WTC11 (cell line): ENCODE results near the gene CASKIN2. TPM values are rescaled to one million over a fixed set of nuclear protein-coding genes. Genes with fewer than 3 reads are reported as not detected.

Source experiments
- ATAC-seq: fragments of 200-7000 bp; cut with Tn5 transposase; 2 replicates; pipeline ENCODE4 v1.10.0; 2021; ENCODE audit warnings: mild to moderate bottlenecking, moderate library complexity
- CTCF ChIA-PET: fragments of 300-600 bp; sonication (Branson Sonifier 250); formaldehyde crosslinking; loops from one replicate; lab custom pipeline; 2021; ENCODE audit warnings: antibody characterized with exemption; lab: Charles Lee
- POLR2A ChIA-PET: fragments of 350-600 bp; sonication (Branson Sonifier 250); formaldehyde crosslinking; loops from one replicate; lab custom pipeline; 2021; ENCODE audit warnings: antibody characterized with exemption; lab: Charles Lee
- DNase-seq: peaks from one replicate; pipeline ENCODE4 v3.0.0; 2021; ENCODE audit warnings: low spot score
- H3K27ac Mint-ChIP-seq: 2 replicates; pipeline ENCODE4 v1.8.0; 2021; ENCODE audit warnings: mixed read lengths
- H3K27me3 Mint-ChIP-seq: 2 replicates; pipeline ENCODE4 v1.8.0; 2021; ENCODE audit warnings: low read depth, mild to moderate bottlenecking, moderate library complexity, mixed read lengths
- H3K36me3 Mint-ChIP-seq: 2 replicates; pipeline ENCODE4 v1.8.0; 2021; ENCODE audit warnings: mixed read lengths
- H3K4me1 Mint-ChIP-seq: 2 replicates; pipeline ENCODE4 v1.8.0; 2022; ENCODE audit warnings: mixed read lengths
- H3K4me3 Mint-ChIP-seq: 2 replicates; pipeline ENCODE4 v1.8.0; 2021; ENCODE audit warnings: mild to moderate bottlenecking, moderate library complexity, mixed read lengths
- H3K9me3 Mint-ChIP-seq: 2 replicates; pipeline ENCODE4 v1.8.0; 2021; ENCODE audit warnings: mixed read lengths
- ATF1 ChIP-seq: sonication (generic); formaldehyde crosslinking; IDR thresholded peaks from 2 replicates; pipeline ENCODE4 v1.8.1; 2023; ENCODE audit warnings: mild to moderate bottlenecking, moderate library complexity, missing genetic modification reagents
- ELF4 ChIP-seq: sonication (generic); formaldehyde crosslinking; IDR thresholded peaks from 2 replicates; pipeline ENCODE4 v1.8.1; 2022; ENCODE audit warnings: low read depth, mild to moderate bottlenecking, moderate library complexity, missing genetic modification reagents
- ETV6 ChIP-seq: sonication (generic); formaldehyde crosslinking; IDR thresholded peaks from 2 replicates; pipeline ENCODE4 v1.8.1; 2022; ENCODE audit warnings: mild to moderate bottlenecking, missing genetic modification reagents
- FOXK1 ChIP-seq: sonication (generic); formaldehyde crosslinking; IDR thresholded peaks from 2 replicates; pipeline ENCODE4 v1.8.0; 2022; ENCODE audit warnings: mild to moderate bottlenecking, moderate library complexity, missing genetic modification reagents
- JAZF1 ChIP-seq: fragments of 250-450 bp; sonication (Bioruptor Pico); IDR thresholded peaks from 2 replicates; pipeline ENCODE4 v1.9.0; 2021; ENCODE audit warnings: moderate library complexity, mild to moderate bottlenecking, inconsistent platforms
- KAT7 ChIP-seq: sonication (generic); formaldehyde crosslinking; IDR thresholded peaks from 2 replicates; pipeline ENCODE4 v1.8.1; 2023; ENCODE audit warnings: missing genetic modification reagents, mild to moderate bottlenecking, borderline replicate concordance
- PRRX2 ChIP-seq: fragments of 250-450 bp; sonication (Bioruptor Pico); IDR thresholded peaks from 2 replicates; pipeline ENCODE4 v1.8.0; 2021; ENCODE audit warnings: mild to moderate bottlenecking
- SMAD3 ChIP-seq: sonication (generic); formaldehyde crosslinking; IDR thresholded peaks from 2 replicates; pipeline ENCODE4 v1.8.0; 2022; ENCODE audit warnings: missing genetic modification reagents, mild to moderate bottlenecking, borderline replicate concordance
- SP1 ChIP-seq: sonication (generic); formaldehyde crosslinking; conservative IDR thresholded peaks from 2 replicates; pipeline ENCODE4 v1.8.1; 2022; ENCODE audit warnings: missing genetic modification reagents
- ZNF121 ChIP-seq: sonication (generic); formaldehyde crosslinking; IDR thresholded peaks from 2 replicates; pipeline ENCODE4 v1.8.0; 2023; ENCODE audit warnings: missing genetic modification reagents
- ZNF416 ChIP-seq: fragments of 250-450 bp; sonication (Bioruptor Pico); IDR thresholded peaks from 2 replicates; pipeline ENCODE4 v1.9.0; 2021; ENCODE audit warnings: mild to moderate bottlenecking, inconsistent platforms
- total RNA-seq: library from RNA; stranded (reverse); gene quantifications from 3 replicates; pipeline ENCODE4 v1.2.3, GENCODE V29; 2021
- TF ChIP-seq, protein P1 (sequence below): sonication (generic); formaldehyde crosslinking; IDR thresholded peaks from 2 replicates; pipeline ENCODE4 v1.8.0; 2022; ENCODE audit warnings: mild to moderate bottlenecking, missing genetic modification reagents
- TF ChIP-seq, protein P2 (sequence below): fragments of 250-450 bp; sonication (Bioruptor Pico); conservative IDR thresholded peaks from 2 replicates; pipeline ENCODE4 v1.9.0; 2021; ENCODE audit warnings: mild to moderate bottlenecking
- TF ChIP-seq, protein P3 (sequence below): fragments of 250-450 bp; sonication (Bioruptor Pico); IDR thresholded peaks from 2 replicates; pipeline ENCODE4 v2.1.2; 2022; ENCODE audit warnings: mild to moderate bottlenecking, moderate library complexity
- TF ChIP-seq, protein P4 (sequence below): sonication (generic); formaldehyde crosslinking; IDR thresholded peaks from 2 replicates; pipeline ENCODE4 v1.8.0; 2022; ENCODE audit warnings: mild to moderate bottlenecking, missing genetic modification reagents
- TF ChIP-seq, protein P5 (sequence below): sonication (generic); formaldehyde crosslinking; IDR thresholded peaks from 2 replicates; pipeline ENCODE4 v1.8.0; 2022; ENCODE audit warnings: mild to moderate bottlenecking, missing genetic modification reagents
- TF ChIP-seq, protein P6 (sequence below): sonication (generic); formaldehyde crosslinking; conservative IDR thresholded peaks from 2 replicates; pipeline ENCODE4 v1.8.1; 2023; ENCODE audit warnings: mild to moderate bottlenecking, low read depth, missing genetic modification reagents, moderate library complexity

Gene CASKIN2
- total RNA-seq, 1 experiment from 2014 or later = 31.9 TPM

DNA sequence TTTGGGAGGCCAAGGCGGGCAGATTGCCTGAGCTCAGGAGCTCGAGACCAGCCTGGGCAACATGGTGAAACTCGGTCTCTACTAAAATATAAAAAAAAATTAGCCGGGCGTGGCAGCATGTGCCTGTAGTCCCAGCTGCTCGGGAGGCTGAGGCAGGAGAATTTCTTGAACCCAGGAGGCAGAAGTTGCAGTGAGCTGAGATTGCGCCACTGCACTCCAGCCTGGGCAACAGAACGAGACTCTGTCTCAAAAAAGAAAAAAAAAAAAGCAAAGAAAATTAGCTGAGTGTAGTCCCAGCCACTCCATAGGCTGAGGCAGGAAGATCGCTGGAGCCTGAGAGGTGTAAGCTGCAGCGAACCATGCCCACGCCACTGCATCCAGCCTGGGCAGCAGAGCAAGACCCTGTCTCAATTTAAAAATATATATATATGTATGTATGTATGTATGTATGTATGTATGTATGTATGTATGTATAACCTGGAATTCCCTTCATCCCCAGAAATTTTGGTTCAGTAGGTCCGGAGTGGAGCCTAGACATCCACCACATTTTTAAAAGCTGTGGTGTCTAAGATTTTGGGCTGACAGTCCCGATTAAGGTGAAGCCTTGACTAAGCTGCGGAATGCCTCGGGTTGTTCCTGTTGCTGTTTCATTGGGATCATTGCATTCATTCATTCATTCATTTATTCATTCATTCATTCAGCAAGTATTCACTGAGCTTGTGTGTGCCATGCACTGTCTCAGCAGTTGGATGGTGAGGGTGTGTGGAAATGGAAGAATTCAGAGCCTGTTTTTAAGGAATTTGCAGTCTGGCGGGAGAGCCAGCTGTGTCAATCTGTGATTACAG is 33.0 kb downstream of the CASKIN2 start (continued):
- TF ChIP-seq, protein P1, sequence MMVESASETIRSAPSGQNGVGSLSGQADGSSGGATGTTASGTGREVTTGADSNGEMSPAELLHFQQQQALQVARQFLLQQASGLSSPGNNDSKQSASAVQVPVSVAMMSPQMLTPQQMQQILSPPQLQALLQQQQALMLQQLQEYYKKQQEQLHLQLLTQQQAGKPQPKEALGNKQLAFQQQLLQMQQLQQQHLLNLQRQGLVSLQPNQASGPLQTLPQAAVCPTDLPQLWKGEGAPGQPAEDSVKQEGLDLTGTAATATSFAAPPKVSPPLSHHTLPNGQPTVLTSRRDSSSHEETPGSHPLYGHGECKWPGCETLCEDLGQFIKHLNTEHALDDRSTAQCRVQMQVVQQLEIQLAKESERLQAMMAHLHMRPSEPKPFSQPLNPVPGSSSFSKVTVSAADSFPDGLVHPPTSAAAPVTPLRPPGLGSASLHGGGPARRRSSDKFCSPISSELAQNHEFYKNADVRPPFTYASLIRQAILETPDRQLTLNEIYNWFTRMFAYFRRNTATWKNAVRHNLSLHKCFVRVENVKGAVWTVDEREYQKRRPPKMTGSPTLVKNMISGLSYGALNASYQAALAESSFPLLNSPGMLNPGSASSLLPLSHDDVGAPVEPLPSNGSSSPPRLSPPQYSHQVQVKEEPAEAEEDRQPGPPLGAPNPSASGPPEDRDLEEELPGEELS (CRISPR knock-in tag) = no peak

DNA sequence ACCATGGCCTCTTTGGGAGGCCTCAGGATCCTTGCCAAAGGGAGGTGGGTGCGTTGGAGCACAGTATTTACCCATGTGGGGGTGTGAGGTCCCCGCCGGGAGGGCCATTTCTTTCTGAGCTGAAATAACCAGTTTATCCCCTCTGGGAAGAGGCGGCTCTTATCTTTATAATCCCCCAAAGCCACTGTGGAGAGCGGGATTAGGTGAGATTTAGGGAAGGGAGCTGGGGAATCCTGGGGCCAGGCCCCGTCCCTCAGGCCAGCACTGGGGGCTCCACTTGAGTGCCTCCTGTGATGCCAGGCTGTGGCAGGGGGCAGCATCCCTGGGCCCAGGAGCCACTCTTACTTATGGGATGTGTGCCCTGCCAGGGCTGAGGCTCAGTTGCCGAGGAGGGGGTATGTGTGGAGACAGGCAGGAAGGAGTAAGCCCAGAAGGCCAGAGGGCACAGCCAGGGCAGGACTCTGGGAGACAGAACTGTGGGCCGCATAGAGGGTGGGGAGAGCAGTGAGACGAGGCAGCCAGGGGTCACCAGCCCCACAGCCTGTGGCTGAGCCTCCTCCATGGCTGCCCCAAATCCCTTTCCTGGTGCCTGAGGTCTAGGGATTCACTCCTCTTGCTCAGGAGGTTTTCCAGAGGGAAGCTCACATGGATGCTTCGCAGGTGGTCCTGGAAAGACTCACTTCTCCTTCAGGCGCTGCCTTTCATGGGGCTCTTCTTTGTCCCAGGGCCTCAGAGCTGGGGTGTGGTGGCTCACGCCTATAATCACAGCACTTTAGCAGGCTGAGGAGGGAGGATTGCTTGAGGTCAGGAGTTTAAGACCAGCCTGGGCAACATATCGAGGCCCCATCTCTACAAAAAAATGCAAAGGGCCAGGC is 33.9 kb downstream of the CASKIN2 start:
- H3K27ac Mint-ChIP-seq = no peak overlapping the region
- no peaks in the 10 kb centered on the region for H3K36me3 Mint-ChIP-seq
- no peaks in the 10 kb centered on the region for H3K27me3 Mint-ChIP-seq
- ChIA-PET CTCF (interaction anchor here (1.4 to 3.1 kb wide), 6 partner anchors 24 to 367 kb away, joined by 3 to 9 read pairs (median 6); partner anchors contain the start of genes MIF4GD and TSEN54), POLR2A (interaction anchor here (1.1 kb wide), 2 partner anchors 34 to 220 kb away, joined by 3 read pairs; partner anchors contain the start of genes GGA3 and MRPS7)
- DNase-seq (no peak), ATAC-seq (no peak)
- TF ChIP-seq ZNF416 (CRISPR knock-in tag) = no peak
- no peaks in the 10 kb centered on the region for H3K9me3 Mint-ChIP-seq
- peaks cover 7% of the 10 kb centered on the region for H3K4me1 Mint-ChIP-seq
- no peak overlapping the region for H3K4me3 Mint-ChIP-seq

DNA sequence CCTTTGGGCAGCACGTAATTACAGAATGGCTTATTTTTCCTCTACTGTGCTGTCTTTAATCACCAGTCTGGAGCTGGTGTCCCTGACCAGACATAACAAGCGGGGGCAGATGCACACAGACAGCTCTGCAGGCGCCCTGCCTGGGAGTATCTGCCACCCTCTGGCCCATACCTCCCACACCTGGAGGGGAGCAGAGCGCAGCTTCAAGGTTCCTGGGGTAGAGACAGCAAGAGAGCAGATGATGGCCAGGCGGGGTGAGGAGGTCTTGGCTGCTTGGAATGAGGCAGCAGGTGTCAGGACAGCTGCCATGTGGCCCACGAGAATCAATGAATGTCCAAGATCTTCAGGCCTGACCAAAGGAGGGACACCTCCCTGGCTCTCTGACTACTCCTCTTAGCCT is 35.1 kb downstream of the CASKIN2 start:
- H3K4me3 Mint-ChIP-seq = no peak overlapping the region
- TF ChIP-seq, protein P2, sequence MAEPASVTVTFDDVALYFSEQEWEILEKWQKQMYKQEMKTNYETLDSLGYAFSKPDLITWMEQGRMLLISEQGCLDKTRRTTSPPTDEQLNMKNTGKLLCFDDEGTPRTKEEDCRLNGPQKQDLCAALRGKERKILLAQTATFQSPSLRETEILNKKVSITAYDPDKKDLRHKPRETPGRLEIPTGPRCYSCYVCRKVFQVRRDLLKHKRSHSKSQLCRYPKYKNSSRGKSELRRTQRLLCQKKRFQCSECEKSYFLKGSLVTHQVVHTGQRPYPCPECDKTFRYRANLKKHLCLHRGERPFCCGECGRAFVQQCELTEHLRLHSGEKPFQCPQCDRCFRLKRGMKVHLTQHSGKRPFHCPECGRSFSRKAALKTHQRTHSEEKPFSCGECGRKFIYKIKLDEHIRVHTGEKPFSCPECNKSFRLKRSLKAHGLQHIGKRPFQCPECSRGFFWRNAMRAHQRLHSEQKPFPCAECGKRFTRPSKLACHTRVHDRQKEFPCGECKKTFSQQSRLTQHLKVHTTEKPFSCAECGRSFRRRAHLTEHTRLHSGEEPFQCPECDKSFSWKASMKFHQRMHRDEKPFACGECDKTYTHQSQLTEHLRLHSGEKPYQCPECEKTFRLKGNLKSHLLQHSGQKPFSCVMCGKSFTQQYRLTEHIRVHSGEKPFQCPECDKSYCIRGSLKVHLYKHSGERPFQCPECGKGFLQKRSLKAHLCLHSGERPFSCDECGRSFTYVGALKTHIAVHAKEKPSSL (CRISPR knock-in tag) = no peak
- TF ChIP-seq ETV6 (CRISPR knock-in tag) = no peak
- TF ChIP-seq SMAD3 (CRISPR knock-in tag) = no peak
- TF ChIP-seq, protein P3, sequence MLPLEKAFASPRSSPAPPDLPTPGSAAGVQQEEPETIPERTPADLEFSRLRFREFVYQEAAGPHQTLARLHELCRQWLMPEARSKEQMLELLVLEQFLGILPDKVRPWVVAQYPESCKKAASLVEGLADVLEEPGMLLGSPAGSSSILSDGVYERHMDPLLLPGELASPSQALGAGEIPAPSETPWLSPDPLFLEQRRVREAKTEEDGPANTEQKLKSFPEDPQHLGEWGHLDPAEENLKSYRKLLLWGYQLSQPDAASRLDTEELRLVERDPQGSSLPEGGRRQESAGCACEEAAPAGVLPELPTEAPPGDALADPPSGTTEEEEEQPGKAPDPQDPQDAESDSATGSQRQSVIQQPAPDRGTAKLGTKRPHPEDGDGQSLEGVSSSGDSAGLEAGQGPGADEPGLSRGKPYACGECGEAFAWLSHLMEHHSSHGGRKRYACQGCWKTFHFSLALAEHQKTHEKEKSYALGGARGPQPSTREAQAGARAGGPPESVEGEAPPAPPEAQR (CRISPR knock-in tag) = no peak
- no peak for TF ChIP-seq SP1 (CRISPR knock-in tag)
- TF ChIP-seq, protein P4, sequence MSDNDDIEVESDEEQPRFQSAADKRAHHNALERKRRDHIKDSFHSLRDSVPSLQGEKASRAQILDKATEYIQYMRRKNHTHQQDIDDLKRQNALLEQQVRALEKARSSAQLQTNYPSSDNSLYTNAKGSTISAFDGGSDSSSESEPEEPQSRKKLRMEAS = no peak
- no peak for TF ChIP-seq KAT7 (CRISPR knock-in tag)
- TF ChIP-seq ZNF121 (CRISPR knock-in tag) = no peak
- peaks cover 7% of the 10 kb centered on the region for H3K4me1 Mint-ChIP-seq
- H3K36me3 Mint-ChIP-seq = no peaks in the 10 kb centered on the region
- H3K9me3 Mint-ChIP-seq = no peaks in the 10 kb centered on the region
- ATAC-seq (no peak), DNase-seq (no peak)
- H3K27me3 Mint-ChIP-seq = no peaks in the 10 kb centered on the region
- CTCF ChIA-PET = interaction anchor here (0.7 to 3.1 kb wide), 7 partner anchors 9 to 209 kb away, joined by 3 to 9 read pairs (median 3); partner anchors contain the start of genes LLGL2, MIF4GD and TSEN54
- no peak overlapping the region for H3K27ac Mint-ChIP-seq
- POLR2A ChIA-PET = no interaction called here

DNA sequence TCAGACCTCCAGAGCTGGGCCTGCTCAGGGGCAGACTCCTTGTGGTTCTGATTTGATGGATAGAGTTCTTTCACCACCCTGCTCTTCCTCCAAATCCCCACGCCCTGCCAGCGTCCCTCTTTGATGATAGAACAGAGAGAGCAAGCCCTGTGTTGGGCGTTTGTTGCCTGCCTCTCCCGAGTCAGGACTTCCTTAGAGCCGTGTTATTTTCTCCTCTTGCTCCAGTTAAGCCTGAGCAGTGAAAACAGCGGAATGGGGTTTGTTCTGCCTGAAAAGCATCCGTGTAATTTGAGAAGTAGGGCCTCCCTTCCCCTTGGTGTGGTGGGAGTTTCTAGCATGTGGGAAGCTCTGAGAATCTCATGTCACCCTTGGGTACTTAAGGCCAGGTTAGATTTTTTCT is 36.8 kb downstream of the CASKIN2 start:
- ATAC-seq (peak; percentile 37), DNase-seq (no peak)
- Mint-ChIP-seq H3K27me3 (no peaks in the 10 kb centered on the region), H3K9me3 (no peaks in the 10 kb centered on the region), H3K36me3 (no peaks in the 10 kb centered on the region), H3K4me1 (peaks cover 7% of the 10 kb centered on the region), H3K4me3 (no peak overlapping the region), H3K27ac (peak overlapping the region; percentile 84)
- POLR2A ChIA-PET = interaction anchor here (0.7 kb wide), 1 partner anchor 30 kb away, joined by 6 read pairs; no protein-coding TSS in a partner anchor
- CTCF ChIA-PET = interaction anchor here (0.6 to 1.8 kb wide), 8 partner anchors 25 to 1371 kb away, joined by 3 to 6 read pairs (median 4); partner anchors contain the start of gene MIF4GD
- TF ChIP-seq KAT7 (CRISPR knock-in tag) (no peak), PRRX2 (CRISPR knock-in tag) (no peak), ATF1 (CRISPR knock-in tag) (no peak), ELF4 (CRISPR knock-in tag) (no peak), JAZF1 (CRISPR knock-in tag) (no peak), FOXK1 (CRISPR knock-in tag) (no peak)
- TF ChIP-seq, protein P5, sequence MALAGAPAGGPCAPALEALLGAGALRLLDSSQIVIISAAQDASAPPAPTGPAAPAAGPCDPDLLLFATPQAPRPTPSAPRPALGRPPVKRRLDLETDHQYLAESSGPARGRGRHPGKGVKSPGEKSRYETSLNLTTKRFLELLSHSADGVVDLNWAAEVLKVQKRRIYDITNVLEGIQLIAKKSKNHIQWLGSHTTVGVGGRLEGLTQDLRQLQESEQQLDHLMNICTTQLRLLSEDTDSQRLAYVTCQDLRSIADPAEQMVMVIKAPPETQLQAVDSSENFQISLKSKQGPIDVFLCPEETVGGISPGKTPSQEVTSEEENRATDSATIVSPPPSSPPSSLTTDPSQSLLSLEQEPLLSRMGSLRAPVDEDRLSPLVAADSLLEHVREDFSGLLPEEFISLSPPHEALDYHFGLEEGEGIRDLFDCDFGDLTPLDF = no peak
- TF ChIP-seq, protein P6, sequence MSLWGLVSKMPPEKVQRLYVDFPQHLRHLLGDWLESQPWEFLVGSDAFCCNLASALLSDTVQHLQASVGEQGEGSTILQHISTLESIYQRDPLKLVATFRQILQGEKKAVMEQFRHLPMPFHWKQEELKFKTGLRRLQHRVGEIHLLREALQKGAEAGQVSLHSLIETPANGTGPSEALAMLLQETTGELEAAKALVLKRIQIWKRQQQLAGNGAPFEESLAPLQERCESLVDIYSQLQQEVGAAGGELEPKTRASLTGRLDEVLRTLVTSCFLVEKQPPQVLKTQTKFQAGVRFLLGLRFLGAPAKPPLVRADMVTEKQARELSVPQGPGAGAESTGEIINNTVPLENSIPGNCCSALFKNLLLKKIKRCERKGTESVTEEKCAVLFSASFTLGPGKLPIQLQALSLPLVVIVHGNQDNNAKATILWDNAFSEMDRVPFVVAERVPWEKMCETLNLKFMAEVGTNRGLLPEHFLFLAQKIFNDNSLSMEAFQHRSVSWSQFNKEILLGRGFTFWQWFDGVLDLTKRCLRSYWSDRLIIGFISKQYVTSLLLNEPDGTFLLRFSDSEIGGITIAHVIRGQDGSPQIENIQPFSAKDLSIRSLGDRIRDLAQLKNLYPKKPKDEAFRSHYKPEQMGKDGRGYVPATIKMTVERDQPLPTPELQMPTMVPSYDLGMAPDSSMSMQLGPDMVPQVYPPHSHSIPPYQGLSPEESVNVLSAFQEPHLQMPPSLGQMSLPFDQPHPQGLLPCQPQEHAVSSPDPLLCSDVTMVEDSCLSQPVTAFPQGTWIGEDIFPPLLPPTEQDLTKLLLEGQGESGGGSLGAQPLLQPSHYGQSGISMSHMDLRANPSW (CRISPR knock-in tag) = no peak
